Mesothelial cell of epicardium (in vitro differentiated cells): ENCODE measurements around the gene HDAC4. TPM values are rescaled to one million over a fixed set of nuclear protein-coding genes. Genes with fewer than 3 reads are reported as not detected.

Experiments used
- DNase-seq, 2 experiments: peaks; one replicate each; pipeline ENCODE4 v3.0.0; 2021; ENCODE audit warnings: low spot score in 2 of 2; ENCODE audit not compliant: unreplicated experiment in 2 of 2
- H3K27ac Mint-ChIP-seq: 2 replicates; pipeline ENCODE4 v1.8.0; 2021; ENCODE audit warnings: mixed read lengths
- H3K27me3 Mint-ChIP-seq: 2 replicates; pipeline ENCODE4 v1.8.0; 2021; ENCODE audit warnings: low read depth, mixed read lengths
- H3K36me3 Mint-ChIP-seq: 2 replicates; pipeline ENCODE4 v1.8.0; 2021; ENCODE audit warnings: mixed read lengths
- H3K4me1 Mint-ChIP-seq: 2 replicates; pipeline ENCODE4 v1.8.0; 2021; ENCODE audit warnings: mixed read lengths
- H3K4me3 Mint-ChIP-seq: 2 replicates; pipeline ENCODE4 v1.8.0; 2021; ENCODE audit warnings: mild to moderate bottlenecking, moderate library complexity, mixed read lengths
- H3K9me3 Mint-ChIP-seq: 2 replicates; pipeline ENCODE4 v1.8.0; 2021; ENCODE audit warnings: mixed read lengths
- total RNA-seq: library from RNA; stranded (reverse); gene quantifications from 3 replicates; pipeline ENCODE4 v1.2.1, GENCODE V29; 2021
- TF ChIP-seq, protein P1 (sequence below): fragments of 200-600 bp; sonication (generic); IDR thresholded peaks from one replicate; pipeline ENCODE4 v1.5.0; 2021; ENCODE audit warnings: antibody characterized with exemption; ENCODE audit not compliant: unreplicated experiment

Gene HDAC4
- total RNA-seq, 1 donor from 2014 or later, result 59.2 TPM

- peaks cover 8% of the 10 kb centered on the region for H3K9me3 Mint-ChIP-seq
- H3K27me3 Mint-ChIP-seq, result no peaks in the 10 kb centered on the region
- no peak overlapping the region for H3K27ac Mint-ChIP-seq
- TF ChIP-seq, protein P1, sequence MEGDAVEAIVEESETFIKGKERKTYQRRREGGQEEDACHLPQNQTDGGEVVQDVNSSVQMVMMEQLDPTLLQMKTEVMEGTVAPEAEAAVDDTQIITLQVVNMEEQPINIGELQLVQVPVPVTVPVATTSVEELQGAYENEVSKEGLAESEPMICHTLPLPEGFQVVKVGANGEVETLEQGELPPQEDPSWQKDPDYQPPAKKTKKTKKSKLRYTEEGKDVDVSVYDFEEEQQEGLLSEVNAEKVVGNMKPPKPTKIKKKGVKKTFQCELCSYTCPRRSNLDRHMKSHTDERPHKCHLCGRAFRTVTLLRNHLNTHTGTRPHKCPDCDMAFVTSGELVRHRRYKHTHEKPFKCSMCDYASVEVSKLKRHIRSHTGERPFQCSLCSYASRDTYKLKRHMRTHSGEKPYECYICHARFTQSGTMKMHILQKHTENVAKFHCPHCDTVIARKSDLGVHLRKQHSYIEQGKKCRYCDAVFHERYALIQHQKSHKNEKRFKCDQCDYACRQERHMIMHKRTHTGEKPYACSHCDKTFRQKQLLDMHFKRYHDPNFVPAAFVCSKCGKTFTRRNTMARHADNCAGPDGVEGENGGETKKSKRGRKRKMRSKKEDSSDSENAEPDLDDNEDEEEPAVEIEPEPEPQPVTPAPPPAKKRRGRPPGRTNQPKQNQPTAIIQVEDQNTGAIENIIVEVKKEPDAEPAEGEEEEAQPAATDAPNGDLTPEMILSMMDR, result no peak
- H3K4me3 Mint-ChIP-seq, result no peak overlapping the region
- peaks cover 4% of the 10 kb centered on the region for H3K36me3 Mint-ChIP-seq
- H3K4me1 Mint-ChIP-seq, result peaks cover 9% of the 10 kb centered on the region
- DNase-seq, result no peak
These were observed 161.8 kb downstream of the HDAC4 start for GRCh38 chr2:239238839-239239606.

- no peak overlapping the region for H3K4me3 Mint-ChIP-seq
- no peak overlapping the region for H3K27ac Mint-ChIP-seq
- H3K9me3 Mint-ChIP-seq, result peaks cover 8% of the 10 kb centered on the region
- H3K27me3 Mint-ChIP-seq, result no peaks in the 10 kb centered on the region
- DNase-seq, result no peak
- TF ChIP-seq, protein P1, result no peak
- peaks cover 10% of the 10 kb centered on the region for H3K4me1 Mint-ChIP-seq
- H3K36me3 Mint-ChIP-seq, result no peaks in the 10 kb centered on the region
These were observed 162.4 kb downstream of the HDAC4 start for GRCh38 chr2:239238381-239238780.

DNA sequence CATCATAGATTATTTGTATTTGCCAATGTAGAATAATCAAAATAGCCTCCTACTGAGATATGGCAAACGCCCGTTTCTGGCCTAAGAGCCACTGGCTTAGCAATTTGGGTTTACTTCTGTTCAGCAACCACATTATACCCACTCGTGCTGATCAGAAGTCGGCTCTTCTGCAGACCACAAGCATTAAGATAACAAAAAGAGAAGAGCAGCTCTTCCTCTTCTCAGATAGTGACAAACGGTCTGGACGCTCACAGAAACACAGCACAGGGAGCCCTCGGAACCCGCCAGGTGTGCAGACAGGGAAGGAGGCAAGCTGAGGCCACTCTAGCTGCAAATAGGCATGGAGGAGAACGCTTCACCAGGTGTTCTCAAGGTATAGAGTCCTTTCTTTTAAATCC lies 164.0 kb downstream of the HDAC4 start:
- H3K36me3 Mint-ChIP-seq, result no peaks in the 10 kb centered on the region
- peaks cover 13% of the 10 kb centered on the region for H3K4me1 Mint-ChIP-seq
- no peak overlapping the region for H3K27ac Mint-ChIP-seq

GRCh38 chr2:239236043-239236807 lies 164.6 kb downstream of the HDAC4 start:
- Mint-ChIP-seq H3K36me3 (no peaks in the 10 kb centered on the region), H3K9me3 (no peaks in the 10 kb centered on the region), H3K4me1 (peaks cover 13% of the 10 kb centered on the region), H3K27ac (no peak overlapping the region), H3K27me3 (no peaks in the 10 kb centered on the region), H3K4me3 (no peak overlapping the region)
- TF ChIP-seq, protein P1, result no peak
- no peak for DNase-seq

More for the DNA sequence above, 164.0 kb downstream of the HDAC4 start:
- peaks cover 2% of the 10 kb centered on the region for H3K9me3 Mint-ChIP-seq
- no peak for DNase-seq
- no peak overlapping the region for H3K4me3 Mint-ChIP-seq
- H3K27me3 Mint-ChIP-seq, result no peaks in the 10 kb centered on the region
- TF ChIP-seq, protein P1, result no peak

DNA sequence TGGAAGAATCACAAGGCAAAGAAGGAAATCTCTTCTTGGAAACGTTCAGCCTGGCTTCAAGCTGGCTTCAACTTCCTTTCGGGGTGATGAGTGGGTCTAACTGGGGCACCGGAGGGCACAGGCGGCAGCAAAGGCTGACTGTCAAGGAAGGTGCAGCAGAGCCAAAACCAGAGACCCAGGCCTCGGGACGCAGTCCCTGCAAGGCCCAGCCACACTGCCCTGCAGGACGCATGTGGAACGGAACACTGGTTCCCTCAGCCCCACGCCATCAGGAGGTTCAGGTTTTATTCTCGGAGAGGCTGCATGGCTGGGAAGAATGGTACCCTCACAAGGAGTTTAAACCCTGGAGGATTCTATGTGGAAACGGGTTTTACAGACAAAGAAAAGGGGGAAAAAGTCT lies 165.5 kb downstream of the HDAC4 start:
- TF ChIP-seq, protein P1, result no peak
- H3K27me3 Mint-ChIP-seq, result no peaks in the 10 kb centered on the region
- H3K9me3 Mint-ChIP-seq, result no peaks in the 10 kb centered on the region
- peaks cover 14% of the 10 kb centered on the region for H3K4me1 Mint-ChIP-seq
- H3K36me3 Mint-ChIP-seq, result no peaks in the 10 kb centered on the region
- H3K4me3 Mint-ChIP-seq, result no peak overlapping the region
- H3K27ac Mint-ChIP-seq, result no peak overlapping the region
- no peak for DNase-seq
